Stomach (tissue), 9 donors: ENCODE results near the gene NEDD4L. TPM values are rescaled to one million over a fixed set of nuclear protein-coding genes. Genes with fewer than 3 reads are reported as not detected.

Experiments used
- DNase-seq, 2 donors: peaks; one replicate each; pipeline versions ENCODE4 v3.0.0 to v3.0.0-alpha.2; 2013 to 2019
- H3K27ac ChIP-seq, 5 donors: fragments of 200-600 bp in 4 of 5; sonication (generic) in 4 of 5; one replicate each; pipeline ENCODE4 v1.5.1; 2013 to 2019; ENCODE audit warnings: mild to moderate bottlenecking in 1 of 5, moderate library complexity in 1 of 5
- H3K27me3 ChIP-seq, 3 donors: fragments of 200-600 bp; sonication (generic); one replicate each; pipeline ENCODE4 v1.5.1; 2017 to 2019; ENCODE audit warnings: mixed run types in 1 of 3
- H3K36me3 ChIP-seq, 4 donors: fragments of 200-600 bp; sonication (generic); 1 replicate in 3 of 4; 2 replicates in 1 of 4; pipeline ENCODE4 v1.5.1; 2016 to 2019
- H3K4me1 ChIP-seq, 4 donors: fragments of 200-600 bp; sonication (generic); one replicate each; pipeline ENCODE4 v1.5.1; 2016 to 2019
- H3K4me3 ChIP-seq, 4 donors: fragments of 200-600 bp; sonication (generic) in 3 of 4; one replicate each; pipeline ENCODE4 v1.5.1; 2016 to 2019; ENCODE audit warnings: mild to moderate bottlenecking in 1 of 4
- H3K9me3 ChIP-seq, 4 donors: fragments of 200-600 bp; sonication (generic); one replicate each; pipeline ENCODE4 v1.5.1; 2016 to 2019
- EP300 ChIP-seq: sonication (generic); formaldehyde crosslinking; IDR thresholded peaks from one replicate; pipeline ENCODE4 v1.6.1; 2017; ENCODE audit warnings: antibody characterized with exemption
- POLR2A ChIP-seq, 4 donors: fragments of 450-650 bp; IDR thresholded peaks; one replicate each; pipeline ENCODE4 v1.6.1; 2016; ENCODE audit warnings: antibody characterized with exemption in 4 of 4, control low read depth in 2 of 4, mild to moderate bottlenecking in 1 of 4, moderate library complexity in 1 of 4
- POLR2AphosphoS5 ChIP-seq, 3 donors: sonication (generic); formaldehyde crosslinking; IDR thresholded peaks; one replicate each; pipeline ENCODE4 v1.6.1; 2016; ENCODE audit warnings: antibody characterized with exemption in 3 of 3
- WGBS, 5 donors: extraction: QIAGEN DNeasy Blood & Tissue Kit in 3 of 5; methylation state at CpG; one replicate each; pipeline versions ENCODE4 v1.1.5 to v1.1.7; 2013 to 2018; 5-methylcytosine and 5-hydroxymethylcytosine counted together
- intact Hi-C: fragments of 100-400 bp; cut with DNase I; formaldehyde crosslinking; loops from one replicate; pipeline ENCODE4 v1.15.1; 2023; ENCODE audit warnings: low total_unique reads
- polyA plus RNA-seq, 3 donors: library from polyadenylated mRNA; stranded (reverse); fragments of 200-250 nt; gene quantifications; one replicate each; pipeline ENCODE4 v1.2.3, GENCODE V29; 2013
- total RNA-seq, 5 donors: library from RNA; depleted of rRNA; stranded (reverse); fragments of >200 nt; gene quantifications; one replicate each; pipeline versions ENCODE4 v1.1.0 to v1.2.3, GENCODE V29; 2014 to 2016
- TF ChIP-seq, protein P1 (sequence below), 7 experiments: fragments of 450-650 bp in 4 of 7; fragments of 200-600 bp in 3 of 7; sonication (generic) in 3 of 7; IDR thresholded peaks; one replicate each; pipeline ENCODE4 v1.5.1; 2016 to 2019; ENCODE audit warnings: antibody characterized with exemption in 7 of 7, control low read depth in 2 of 7, mild to moderate bottlenecking in 1 of 7
- donor health status: healthy with polysubstance abuse.
- donor health status: Bipolar disorder and iron deficiency.
- donor health status: healthy.

The NEDD4L gene
- total and polyA plus RNA-seq, 8 donors, result 46.1 to 315 (median 129) TPM

DNA sequence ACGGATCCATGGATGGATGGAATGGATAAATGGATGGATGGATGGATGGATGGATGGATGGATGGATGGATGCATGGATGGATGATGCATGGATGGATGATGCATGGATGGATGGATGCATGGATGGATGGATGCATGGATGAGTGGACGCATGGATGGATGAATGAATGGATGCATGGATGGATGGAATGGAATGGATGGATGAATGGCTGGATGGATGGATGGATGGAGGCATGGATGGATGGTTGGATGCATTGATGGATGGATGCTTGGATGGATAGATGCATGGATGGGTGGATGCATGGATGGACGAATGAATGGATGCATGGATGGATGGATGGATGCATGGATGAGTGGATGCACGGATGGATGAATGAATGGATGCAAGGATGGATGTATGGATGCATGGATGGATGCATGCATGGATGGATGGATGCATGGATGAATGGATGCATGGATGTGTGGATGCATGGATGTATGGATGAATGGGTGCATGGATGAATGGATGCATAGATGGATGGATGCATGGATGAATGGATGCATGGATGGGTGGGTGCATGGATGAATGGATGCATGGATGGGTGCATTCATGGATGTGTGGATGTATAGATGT, 375.7 kb downstream of the NEDD4L start:
- TF ChIP-seq POLR2A (IDR thresholded peaks at IDR 0.05) (no peak), EP300 (no peak)
- H3K27me3 ChIP-seq, result no peaks in the 10 kb centered on the region
- intact Hi-C loops, result no loop called here
- H3K9me3 ChIP-seq, result no peaks in the 10 kb centered on the region
- H3K27ac ChIP-seq, result no peak overlapping the region
- no peak for DNase-seq
- no peaks in the 10 kb centered on the region for H3K36me3 ChIP-seq
- H3K4me1 ChIP-seq, result peaks cover 0 to 12% (median 3%) of the 10 kb centered on the region in 4 donors
- WGBS, 5 donors, result 67 to 76% (median 70%) methylated on average over 4 of the region's 4 CpGs
- H3K4me3 ChIP-seq, result no peak overlapping the region

DNA sequence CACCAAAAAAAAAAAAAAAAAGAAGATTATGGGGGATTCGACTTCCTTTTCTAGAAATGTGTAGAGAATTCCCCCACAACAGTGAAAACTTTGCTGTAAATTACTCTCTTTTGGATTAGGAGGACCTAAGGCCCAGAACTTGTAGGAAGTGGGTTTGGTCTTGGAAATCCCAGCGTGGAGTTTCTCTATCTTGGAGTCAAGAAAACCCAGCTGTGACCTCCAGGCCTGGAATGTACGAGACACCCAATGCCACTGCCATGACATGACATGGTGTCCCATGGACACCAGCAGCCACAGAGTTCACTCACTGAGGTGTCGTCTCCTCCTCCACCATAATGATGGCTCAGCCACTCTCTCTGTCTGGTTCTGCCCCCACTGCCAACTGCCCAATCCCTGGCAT, 382.6 kb downstream of the NEDD4L start:
- no peaks in the 10 kb centered on the region for H3K4me1 ChIP-seq
- DNase-seq, result no peak
- 85 to 94% (median 92%) methylated on average over 4 of the region's 4 CpGs for WGBS, 5 donors
- TF ChIP-seq POLR2AphosphoS5 (IDR thresholded peaks at IDR 0.05), result no peak
- TF ChIP-seq EP300, result no peak
- TF ChIP-seq POLR2A (IDR thresholded peaks at IDR 0.05), result no peak
- TF ChIP-seq, protein P1, sequence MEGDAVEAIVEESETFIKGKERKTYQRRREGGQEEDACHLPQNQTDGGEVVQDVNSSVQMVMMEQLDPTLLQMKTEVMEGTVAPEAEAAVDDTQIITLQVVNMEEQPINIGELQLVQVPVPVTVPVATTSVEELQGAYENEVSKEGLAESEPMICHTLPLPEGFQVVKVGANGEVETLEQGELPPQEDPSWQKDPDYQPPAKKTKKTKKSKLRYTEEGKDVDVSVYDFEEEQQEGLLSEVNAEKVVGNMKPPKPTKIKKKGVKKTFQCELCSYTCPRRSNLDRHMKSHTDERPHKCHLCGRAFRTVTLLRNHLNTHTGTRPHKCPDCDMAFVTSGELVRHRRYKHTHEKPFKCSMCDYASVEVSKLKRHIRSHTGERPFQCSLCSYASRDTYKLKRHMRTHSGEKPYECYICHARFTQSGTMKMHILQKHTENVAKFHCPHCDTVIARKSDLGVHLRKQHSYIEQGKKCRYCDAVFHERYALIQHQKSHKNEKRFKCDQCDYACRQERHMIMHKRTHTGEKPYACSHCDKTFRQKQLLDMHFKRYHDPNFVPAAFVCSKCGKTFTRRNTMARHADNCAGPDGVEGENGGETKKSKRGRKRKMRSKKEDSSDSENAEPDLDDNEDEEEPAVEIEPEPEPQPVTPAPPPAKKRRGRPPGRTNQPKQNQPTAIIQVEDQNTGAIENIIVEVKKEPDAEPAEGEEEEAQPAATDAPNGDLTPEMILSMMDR (IDR thresholded peaks at IDR 0.05), result no peak
- no peaks in the 10 kb centered on the region for H3K27me3 ChIP-seq
- H3K36me3 ChIP-seq, result no peaks in the 10 kb centered on the region
- no peak overlapping the region for H3K4me3 ChIP-seq
- intact Hi-C loops, result no loop called here
- H3K9me3 ChIP-seq, result no peaks in the 10 kb centered on the region
- no peak overlapping the region for H3K27ac ChIP-seq

- no peak overlapping the region for H3K27ac ChIP-seq
- H3K4me1 ChIP-seq, result no peaks in the 10 kb centered on the region
- H3K36me3 ChIP-seq, result no peaks in the 10 kb centered on the region
- H3K27me3 ChIP-seq, result no peaks in the 10 kb centered on the region
- H3K9me3 ChIP-seq, result no peaks in the 10 kb centered on the region
- intact Hi-C loops, result no loop called here
- 70 to 90% (median 74%) methylated on average over 5 of the region's 5 CpGs for WGBS, 5 donors
- DNase-seq, result no peak
- TF ChIP-seq EP300 (no peak), POLR2AphosphoS5 (IDR thresholded peaks at IDR 0.05) (no peak), POLR2A (IDR thresholded peaks at IDR 0.05) (no peak)
- TF ChIP-seq, protein P1 (IDR thresholded peaks at IDR 0.05), result no peak
- no peak overlapping the region for H3K4me3 ChIP-seq
Observed at GRCh38 chr18:58427321-58427720, 383.3 kb downstream of the NEDD4L start.

- Histone ChIP-seq H3K27ac (no peak overlapping the region), H3K36me3 (no peaks in the 10 kb centered on the region), H3K27me3 (no peaks in the 10 kb centered on the region), H3K9me3 (no peaks in the 10 kb centered on the region), H3K4me3 (no peak overlapping the region), H3K4me1 (no peaks in the 10 kb centered on the region)
- no peak for TF ChIP-seq POLR2AphosphoS5 (IDR thresholded peaks at IDR 0.05)
- TF ChIP-seq EP300, result no peak
- no peak for TF ChIP-seq POLR2A (IDR thresholded peaks at IDR 0.05)
- TF ChIP-seq, protein P1 (IDR thresholded peaks at IDR 0.05), result no peak
- 44 to 56% (median 48%) methylated on average over 6 of the region's 6 CpGs for whole genome bisulfite sequencing, 5 donors
- intact Hi-C loops, result no loop called here
- peak in 1 of 2 donors; percentile 37 for DNase-seq
Observed at GRCh38 chr18:58429442-58429841, 385.4 kb downstream of the NEDD4L start.

GRCh38 chr18:58431215-58431614, 387.2 kb downstream of the NEDD4L start:
- no peak for DNase-seq
- Histone ChIP-seq H3K27me3 (no peaks in the 10 kb centered on the region), H3K4me1 (no peaks in the 10 kb centered on the region), H3K9me3 (no peaks in the 10 kb centered on the region), H3K27ac (no peak overlapping the region), H3K36me3 (no peaks in the 10 kb centered on the region), H3K4me3 (no peak overlapping the region)
- TF ChIP-seq POLR2A (IDR thresholded peaks at IDR 0.05), result no peak
- no peak for TF ChIP-seq EP300
- TF ChIP-seq, protein P1 (IDR thresholded peaks at IDR 0.05), result no peak
- TF ChIP-seq POLR2AphosphoS5 (IDR thresholded peaks at IDR 0.05), result no peak
- intact Hi-C loops, result no loop called here
- 61 to 79% (median 73%) methylated on average over 5 of the region's 5 CpGs for WGBS, 5 donors
